Transverse colon (tissue), 4 donors: ENCODE data around the gene FNBP1L.

ENCODE experiments used
- POLR2A ChIP-seq: fragments of 450-650 bp; IDR thresholded peaks from one replicate; pipeline ENCODE4 v1.6.1; 2016; ENCODE audit warnings: antibody characterized with exemption, mild to moderate bottlenecking, moderate library complexity
- POLR2AphosphoS5 ChIP-seq, 3 donors: sonication (generic); formaldehyde crosslinking; IDR thresholded peaks; one replicate each; pipeline ENCODE4 v1.6.1; 2016; ENCODE audit warnings: antibody characterized with exemption in 3 of 3
- TF ChIP-seq, protein P1 (sequence below), 5 experiments: fragments of 200-600 bp in 3 of 5; fragments of 450-650 bp in 2 of 5; sonication (generic) in 3 of 5; IDR thresholded peaks; 1 replicate in 2 of 5; 2 replicates in 3 of 5; pipeline ENCODE4 v1.5.1; 2016 to 2017; ENCODE audit warnings: antibody characterized with exemption in 5 of 5, inconsistent platforms in 3 of 5, mild to moderate bottlenecking in 2 of 5, moderate library complexity in 1 of 5

- TF ChIP-seq, protein P1, sequence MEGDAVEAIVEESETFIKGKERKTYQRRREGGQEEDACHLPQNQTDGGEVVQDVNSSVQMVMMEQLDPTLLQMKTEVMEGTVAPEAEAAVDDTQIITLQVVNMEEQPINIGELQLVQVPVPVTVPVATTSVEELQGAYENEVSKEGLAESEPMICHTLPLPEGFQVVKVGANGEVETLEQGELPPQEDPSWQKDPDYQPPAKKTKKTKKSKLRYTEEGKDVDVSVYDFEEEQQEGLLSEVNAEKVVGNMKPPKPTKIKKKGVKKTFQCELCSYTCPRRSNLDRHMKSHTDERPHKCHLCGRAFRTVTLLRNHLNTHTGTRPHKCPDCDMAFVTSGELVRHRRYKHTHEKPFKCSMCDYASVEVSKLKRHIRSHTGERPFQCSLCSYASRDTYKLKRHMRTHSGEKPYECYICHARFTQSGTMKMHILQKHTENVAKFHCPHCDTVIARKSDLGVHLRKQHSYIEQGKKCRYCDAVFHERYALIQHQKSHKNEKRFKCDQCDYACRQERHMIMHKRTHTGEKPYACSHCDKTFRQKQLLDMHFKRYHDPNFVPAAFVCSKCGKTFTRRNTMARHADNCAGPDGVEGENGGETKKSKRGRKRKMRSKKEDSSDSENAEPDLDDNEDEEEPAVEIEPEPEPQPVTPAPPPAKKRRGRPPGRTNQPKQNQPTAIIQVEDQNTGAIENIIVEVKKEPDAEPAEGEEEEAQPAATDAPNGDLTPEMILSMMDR (IDR thresholded peaks at IDR 0.05), result no peak
- TF ChIP-seq POLR2AphosphoS5 (IDR thresholded peaks at IDR 0.05), result no peak
- no peak for TF ChIP-seq POLR2A
These were observed 9.2 kb upstream of the FNBP1L start for GRCh38 chr1:93438716-93439115.
